T-cell (primary cell): ENCODE data around the gene NUDCD3. TPM values are rescaled to one million over a fixed set of nuclear protein-coding genes. Genes with fewer than 3 reads are reported as not detected.

ENCODE experiments used
- ATAC-seq, 4 experiments: fragments of 200-7000 bp in 3 of 4; fragments of 150-1000 bp in 1 of 4; cut with Tn5 transposase; replicated peaks in 1 of 4; 1 replicate in 3 of 4; 2 replicates in 1 of 4; pipeline ENCODE4 v1.10.0; 2021; ENCODE audit warnings: moderate library complexity in 3 of 4, mild to moderate bottlenecking in 2 of 4, moderate number of reproducible peaks in 1 of 4
- CTCF ChIA-PET, 2 donors: fragments of 300-600 bp; sonication (Branson Sonifier 250); formaldehyde crosslinking; loops; one replicate each; lab custom pipeline; 2022; ENCODE audit warnings: antibody characterized with exemption in 2 of 2; lab: Charles Lee
- POLR2A ChIA-PET, 2 donors: fragments of 300-600 bp; sonication (Branson Sonifier 250); formaldehyde crosslinking; loops; one replicate each; lab custom pipeline; 2022; ENCODE audit warnings: antibody characterized with exemption in 2 of 2; lab: Charles Lee
- DNase-seq, 35 experiments: peaks; one replicate each; pipeline versions ENCODE4 v3.0.0 to v3.0.0-alpha.2; 2013 to 2023
- H3K27ac ChIP-seq: one replicate; pipeline ENCODE4 v1.5.1; 2013; ENCODE audit warnings: low read length
- H3K27me3 ChIP-seq, 2 experiments: replicated peaks in 1 of 2; 1 replicate in 1 of 2; 2 replicates in 1 of 2; pipeline versions ENCODE4 v1.6.1 to v1.7.0; 2013; ENCODE audit warnings: low read length in 1 of 2, mixed read lengths in 1 of 2; ENCODE audit not compliant: control insufficient read depth in 2 of 2, insufficient read depth in 2 of 2; ENCODE audit errors: extremely low read depth in 1 of 2
- H3K36me3 ChIP-seq, 2 donors: 1 replicate in 1 of 2; 2 replicates in 1 of 2; pipeline versions ENCODE4 v1.6.1 to v1.7.0; 2013; ENCODE audit warnings: low read length in 1 of 2; ENCODE audit not compliant: control insufficient read depth in 2 of 2, insufficient read depth in 1 of 2; ENCODE audit errors: extremely low read depth in 1 of 2
- H3K4me1 ChIP-seq, 2 experiments: 1 replicate in 1 of 2; 2 replicates in 1 of 2; pipeline versions ENCODE4 v1.6.1 to v1.7.0; 2013; ENCODE audit warnings: low read length in 2 of 2, mixed read lengths in 1 of 2; ENCODE audit not compliant: insufficient read depth in 2 of 2, control insufficient read depth in 1 of 2; ENCODE audit errors: extremely low read depth in 1 of 2
- H3K4me3 ChIP-seq, 2 donors: 1 replicate in 1 of 2; 2 replicates in 1 of 2; pipeline versions ENCODE4 v1.5.1 to v1.7.0; 2013; ENCODE audit warnings: mild to moderate bottlenecking in 2 of 2, low read length in 1 of 2, moderate library complexity in 1 of 2; ENCODE audit not compliant: control insufficient read depth in 1 of 2; ENCODE audit errors: extremely low read depth in 1 of 2
- H3K9me3 ChIP-seq: 2 replicates; pipeline ENCODE4 v1.7.0; 2013
- H3K27ac Mint-ChIP-seq, 2 donors: one replicate each; pipeline ENCODE4 v1.8.0; 2020 to 2021; ENCODE audit warnings: mild to moderate bottlenecking in 2 of 2, mixed read lengths in 2 of 2
- H3K27me3 Mint-ChIP-seq, 2 donors: one replicate each; pipeline ENCODE4 v1.8.0; 2021 to 2022; ENCODE audit warnings: mixed read lengths in 2 of 2
- H3K36me3 Mint-ChIP-seq: one replicate; pipeline ENCODE4 v1.8.0; 2021; ENCODE audit warnings: mixed read lengths
- H3K4me1 Mint-ChIP-seq, 3 donors: one replicate each; pipeline ENCODE4 v1.8.0; 2020 to 2022; ENCODE audit warnings: mixed read lengths in 3 of 3, mild to moderate bottlenecking in 1 of 3
- H3K4me3 Mint-ChIP-seq, 3 donors: one replicate each; pipeline ENCODE4 v1.8.0; 2020 to 2022; ENCODE audit warnings: mild to moderate bottlenecking in 3 of 3, mixed read lengths in 3 of 3, moderate library complexity in 3 of 3
- H3K9me3 Mint-ChIP-seq, 3 donors: one replicate each; pipeline ENCODE4 v1.8.0; 2020 to 2022; ENCODE audit warnings: mixed read lengths in 3 of 3
- WGBS: methylation state at CpG from one replicate; pipeline ENCODE4 v1.1.5; 2013; ENCODE audit warnings: missing lambda C conversion rate; ENCODE audit not compliant: insufficient coverage; 5-methylcytosine and 5-hydroxymethylcytosine counted together
- total RNA-seq, 35 experiments: library from RNA in 6 of 35; stranded (reverse) in 6 of 35; fragments of 120-200 nt in 1 of 35; gene quantifications; one replicate each; pipeline versions ENCODE4 v1.2.1 to v1.2.4 and lab custom pipeline; 2013 to 2026

NUDCD3 gene
- total RNA-seq, 5 donors from 2014 or later (not counting 1 experiment from before 2014, with no cell fraction given) = 87.9 to 106 (median 95.9) TPM

DNA sequence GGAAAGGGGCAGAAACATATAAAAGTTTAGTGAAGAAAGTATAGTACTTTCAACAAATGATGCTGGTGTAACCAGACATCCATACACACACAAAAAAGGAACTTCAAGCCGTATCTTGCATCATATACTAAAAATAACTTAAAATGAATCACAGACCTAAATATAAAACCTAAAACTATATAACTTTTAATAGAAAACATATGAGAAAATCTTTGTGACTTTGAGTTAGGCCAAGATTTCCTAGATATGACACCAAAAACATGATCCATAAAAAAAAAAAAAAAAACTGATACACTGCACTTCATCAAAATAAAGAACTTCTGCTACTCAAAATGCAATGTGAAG, 40.9 kb downstream of the NUDCD3 start:
- no peak overlapping the region for H3K27ac ChIP-seq
- H3K36me3 ChIP-seq = peaks cover 4 to 44% of the 10 kb centered on the region in 2 donors
- no peaks in the 10 kb centered on the region for H3K9me3 ChIP-seq
- peaks cover 0 to 15% of the 10 kb centered on the region in 2 experiments for H3K4me1 ChIP-seq
- Mint-ChIP-seq H3K27me3 (no peaks in the 10 kb centered on the region), H3K36me3 (peaks cover 62% of the 10 kb centered on the region), H3K4me1 (peaks cover 60 to 73% (median 63%) of the 10 kb centered on the region in 3 donors), H3K27ac (peak overlapping the region in 1 of 2 donors; percentile 49), H3K9me3 (no peaks in the 10 kb centered on the region), H3K4me3 (no peak overlapping the region)
- DNase-seq (no peak), ATAC-seq (no peak)
- H3K4me3 ChIP-seq = no peak overlapping the region
- WGBS = no CpG with 5 or more reads among the region's 1 CpG
- no peaks in the 10 kb centered on the region for H3K27me3 ChIP-seq
- ChIA-PET POLR2A (no interaction called here), CTCF (no interaction called here)

DNA sequence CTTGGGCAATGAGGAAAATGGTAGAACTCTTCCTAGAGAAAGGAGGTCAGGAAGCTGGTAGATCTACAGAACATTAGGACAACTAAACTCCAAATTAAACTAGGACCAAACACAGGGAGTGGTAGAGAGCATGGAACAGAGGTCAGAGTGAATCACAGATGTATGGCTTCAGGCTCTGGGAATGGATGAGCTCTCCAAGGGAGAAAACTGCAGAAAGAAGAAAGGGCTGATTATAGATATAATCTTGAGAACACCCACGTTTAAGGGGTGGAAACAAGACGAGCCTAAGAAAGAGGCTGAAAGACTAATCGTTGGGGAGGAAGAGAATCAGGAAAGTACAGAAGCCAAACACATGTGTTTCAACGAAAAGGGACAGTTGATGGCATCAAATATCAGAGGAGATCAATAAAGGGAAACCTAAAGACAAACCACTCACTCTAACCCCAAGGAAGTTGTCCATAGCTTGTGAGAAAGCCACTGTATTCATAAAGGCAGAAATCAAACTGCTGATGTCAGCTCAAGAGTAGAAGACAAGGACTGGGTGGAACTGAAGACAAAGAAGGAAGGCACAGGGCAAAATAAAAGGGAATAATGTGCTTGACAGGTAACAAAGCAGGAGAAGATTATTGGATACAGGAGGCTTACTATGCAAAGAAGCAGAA, 41.4 kb downstream of the NUDCD3 start:
- no peak for ATAC-seq
- Histone ChIP-seq H3K4me3 (no peak overlapping the region), H3K9me3 (no peaks in the 10 kb centered on the region), H3K27ac (no peak overlapping the region), H3K4me1 (peaks cover 0 to 12% of the 10 kb centered on the region in 2 experiments), H3K27me3 (no peaks in the 10 kb centered on the region), H3K36me3 (peaks cover 4 to 49% of the 10 kb centered on the region in 2 donors)
- Mint-ChIP-seq H3K27me3 (no peaks in the 10 kb centered on the region), H3K36me3 (peaks cover 62% of the 10 kb centered on the region), H3K4me1 (peaks cover 60 to 72% (median 61%) of the 10 kb centered on the region in 3 donors), H3K9me3 (no peaks in the 10 kb centered on the region), H3K27ac (peak overlapping the region in 1 of 2 donors; percentile 49), H3K4me3 (no peak overlapping the region)
- ChIA-PET CTCF (interaction anchor here in 1 of 2 donors (0.6 kb wide), 1 partner anchor 19 kb away, joined by 3 read pairs; no protein-coding TSS in a partner anchor), POLR2A (no interaction called here)
- 40% methylated on average over 1 of the region's 4 CpGs for WGBS
- DNase-seq = no peak

DNA sequence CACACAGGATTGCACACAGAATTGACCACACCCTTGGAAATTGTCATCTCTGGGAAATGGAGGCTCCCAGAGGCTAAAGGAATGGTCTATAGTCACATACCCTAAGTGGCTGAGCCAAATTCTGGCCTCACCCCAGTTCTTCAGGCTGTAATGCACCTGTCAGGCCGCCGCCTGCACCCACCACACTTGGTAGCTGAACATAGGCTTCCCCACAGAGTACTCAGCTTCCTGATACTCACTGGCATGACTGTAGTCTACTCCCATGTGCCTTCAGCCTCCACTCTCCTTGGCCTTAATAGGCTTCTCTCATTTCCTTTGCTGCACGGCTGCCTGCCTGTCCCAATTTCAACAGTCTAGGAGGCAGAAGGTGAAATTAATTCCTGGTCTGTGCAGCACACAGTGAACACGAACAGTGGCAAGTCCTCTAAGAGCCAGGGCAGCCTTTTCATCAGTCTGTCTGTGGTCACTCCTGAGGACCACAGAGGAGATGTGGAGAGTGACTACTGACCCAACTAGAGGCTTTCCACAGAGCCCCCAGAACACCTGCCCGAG, 42.5 kb downstream of the NUDCD3 start:
- Mint-ChIP-seq H3K9me3 (no peaks in the 10 kb centered on the region), H3K4me3 (no peak overlapping the region), H3K4me1 (peaks cover 54 to 69% (median 57%) of the 10 kb centered on the region in 3 donors), H3K27ac (no peak overlapping the region), H3K27me3 (no peaks in the 10 kb centered on the region), H3K36me3 (peaks cover 58% of the 10 kb centered on the region)
- Histone ChIP-seq H3K36me3 (peaks cover 4 to 54% of the 10 kb centered on the region in 2 donors), H3K9me3 (no peaks in the 10 kb centered on the region), H3K4me3 (no peak overlapping the region), H3K27ac (no peak overlapping the region), H3K27me3 (no peaks in the 10 kb centered on the region), H3K4me1 (peaks cover 0 to 12% of the 10 kb centered on the region in 2 experiments)
- 87% methylated on average over 4 of the region's 5 CpGs for WGBS
- ChIA-PET POLR2A (no interaction called here), CTCF (no interaction called here)
- DNase-seq (no peak), ATAC-seq (no peak)

DNA sequence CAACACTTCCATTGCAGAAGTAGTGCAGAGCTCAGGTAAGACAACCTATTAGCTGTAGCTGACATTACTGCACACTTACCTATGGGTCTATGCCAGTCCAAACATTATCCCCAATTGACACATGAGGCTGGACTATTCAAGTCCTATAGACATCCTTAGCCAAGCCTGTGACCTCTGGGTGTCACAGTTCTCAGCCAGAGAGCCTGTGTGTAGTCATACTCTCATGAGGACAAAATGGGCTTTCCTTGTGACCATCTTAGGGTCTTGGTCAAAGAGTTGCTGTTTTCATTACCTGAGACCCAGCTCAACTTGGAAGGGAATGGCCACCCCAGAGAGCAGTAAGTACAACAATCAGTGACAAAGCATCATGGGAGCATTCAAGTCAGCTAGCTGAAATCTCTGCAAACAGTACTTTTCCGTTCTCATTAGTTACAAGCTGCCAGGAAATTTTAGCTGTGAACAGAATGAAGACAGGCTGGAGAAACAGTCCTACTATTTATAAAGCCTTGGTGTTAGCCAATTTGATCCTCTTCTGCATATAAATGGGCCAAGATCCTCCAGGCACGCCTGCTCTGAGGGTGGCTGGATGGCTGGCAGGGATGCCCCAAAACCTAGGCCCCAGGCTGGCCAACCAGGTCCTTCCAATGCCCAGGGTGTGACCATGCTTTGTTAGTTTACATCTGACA, 44.3 kb downstream of the NUDCD3 start:
- Histone ChIP-seq H3K4me3 (no peak overlapping the region), H3K27ac (no peak overlapping the region), H3K27me3 (no peaks in the 10 kb centered on the region), H3K9me3 (no peaks in the 10 kb centered on the region), H3K4me1 (peaks cover 0 to 14% of the 10 kb centered on the region in 2 experiments), H3K36me3 (peaks cover 4 to 48% of the 10 kb centered on the region in 2 donors)
- POLR2A ChIA-PET = interaction anchor here in 1 of 2 donors (0.6 kb wide), 1 partner anchor 12 kb away, joined by 3 read pairs; no protein-coding TSS in a partner anchor
- Mint-ChIP-seq H3K4me1 (peaks cover 58 to 76% (median 65%) of the 10 kb centered on the region in 3 donors), H3K9me3 (no peaks in the 10 kb centered on the region), H3K27ac (no peak overlapping the region), H3K4me3 (no peak overlapping the region), H3K27me3 (no peaks in the 10 kb centered on the region), H3K36me3 (peaks cover 56% of the 10 kb centered on the region)
- WGBS = no CpG with 5 or more reads among the region's 2 CpGs
- DNase-seq (no peak), ATAC-seq (no peak)
- CTCF ChIA-PET = interaction anchor here in 1 of 2 donors (0.6 kb wide), 1 partner anchor 357 kb away, joined by 3 read pairs; no protein-coding TSS in a partner anchor

DNA sequence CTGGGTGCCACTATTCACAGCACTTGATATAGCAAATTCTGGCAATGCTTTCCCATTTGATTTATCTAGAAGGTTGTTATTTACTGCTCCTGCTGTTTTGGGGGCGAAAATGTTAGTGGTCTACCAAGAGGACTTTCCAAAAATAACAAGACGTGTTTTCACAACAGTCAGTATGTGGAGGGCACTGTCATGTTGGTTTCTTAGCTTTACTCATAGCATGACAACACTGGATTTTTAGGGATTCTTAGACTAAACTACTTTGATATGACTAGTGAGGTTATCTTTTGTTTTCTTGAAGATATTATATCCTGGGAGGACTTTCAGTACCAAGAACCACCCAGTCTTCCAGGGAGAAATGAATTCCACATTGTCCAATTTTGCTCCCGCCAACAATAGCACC, 49.4 kb downstream of the NUDCD3 start:
- no peak for ATAC-seq
- Histone ChIP-seq H3K27ac (no peak overlapping the region), H3K9me3 (no peaks in the 10 kb centered on the region), H3K4me3 (no peak overlapping the region), H3K27me3 (no peaks in the 10 kb centered on the region), H3K36me3 (peaks cover 0 to 30% of the 10 kb centered on the region in 2 donors), H3K4me1 (peaks cover 2 to 6% of the 10 kb centered on the region in 2 experiments)
- Mint-ChIP-seq H3K4me1 (peaks cover 65 to 73% (median 70%) of the 10 kb centered on the region in 3 donors), H3K9me3 (no peaks in the 10 kb centered on the region), H3K36me3 (peaks cover 33% of the 10 kb centered on the region), H3K4me3 (no peak overlapping the region), H3K27me3 (no peaks in the 10 kb centered on the region), H3K27ac (no peak overlapping the region)
- no peak for DNase-seq
- 100% methylated on average over 1 of the region's 3 CpGs for WGBS
- ChIA-PET CTCF (no interaction called here), POLR2A (no interaction called here)

DNA sequence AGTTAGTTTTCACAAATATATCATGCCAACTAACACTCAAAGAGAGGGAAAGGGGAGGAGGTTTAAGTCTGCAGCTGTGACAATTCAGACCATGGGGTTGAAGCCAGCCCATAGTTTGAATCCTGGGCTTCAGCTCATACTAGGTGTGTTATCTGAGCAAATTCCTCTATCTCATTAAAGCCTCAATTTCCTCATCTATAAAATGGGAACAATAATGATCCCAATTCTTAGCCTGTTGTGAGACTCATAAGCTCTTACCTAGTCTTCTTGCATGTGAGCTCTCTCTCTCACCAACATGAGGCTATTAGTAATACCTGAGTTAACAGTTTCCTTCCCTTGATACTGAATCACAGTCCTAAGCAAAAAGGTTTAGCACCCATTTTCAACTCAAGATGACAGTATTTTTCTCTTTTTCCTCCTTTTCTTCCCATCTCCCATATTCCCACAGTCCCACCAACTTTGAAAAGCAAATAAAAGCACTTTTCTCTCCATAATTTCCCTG, 49.8 kb downstream of the NUDCD3 start:
- Mint-ChIP-seq H3K4me3 (no peak overlapping the region), H3K27me3 (no peaks in the 10 kb centered on the region), H3K9me3 (no peaks in the 10 kb centered on the region), H3K36me3 (peaks cover 29% of the 10 kb centered on the region), H3K27ac (no peak overlapping the region), H3K4me1 (peaks cover 65 to 72% (median 69%) of the 10 kb centered on the region in 3 donors)
- POLR2A ChIA-PET = interaction anchor here in 1 of 2 donors (0.5 kb wide), 1 partner anchor 571 kb away, joined by 3 read pairs; no protein-coding TSS in a partner anchor
- no peak for ATAC-seq
- peaks cover 0 to 26% of the 10 kb centered on the region in 2 donors for H3K36me3 ChIP-seq
- H3K9me3 ChIP-seq = no peaks in the 10 kb centered on the region
- H3K4me1 ChIP-seq = peaks cover 2 to 6% of the 10 kb centered on the region in 2 experiments
- DNase-seq = no peak
- no peaks in the 10 kb centered on the region for H3K27me3 ChIP-seq
- CTCF ChIA-PET = no interaction called here
- H3K27ac ChIP-seq = no peak overlapping the region
- no peak overlapping the region for H3K4me3 ChIP-seq
